ENCODE results near the gene ARHGEF2.

DNA sequence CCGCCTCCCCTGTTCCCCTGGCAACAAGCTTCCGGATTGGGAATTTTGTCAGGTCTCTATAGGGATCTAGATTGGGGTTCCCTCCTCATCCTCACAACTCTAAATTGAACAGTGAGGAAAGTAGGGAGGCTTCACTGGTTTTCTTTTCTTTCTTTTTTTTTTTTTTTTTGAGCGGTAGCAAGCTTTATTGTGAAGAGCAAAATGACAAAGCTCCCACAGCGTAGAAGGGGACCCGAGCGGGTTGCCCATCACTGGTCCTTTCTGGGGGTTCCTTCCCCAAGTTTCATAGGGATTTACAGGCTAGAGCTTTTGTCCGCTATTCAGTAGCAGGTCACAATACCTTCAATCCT, 10.3 kb downstream of the ARHGEF2 start:
- TF ChIP-seq, protein P1, sequence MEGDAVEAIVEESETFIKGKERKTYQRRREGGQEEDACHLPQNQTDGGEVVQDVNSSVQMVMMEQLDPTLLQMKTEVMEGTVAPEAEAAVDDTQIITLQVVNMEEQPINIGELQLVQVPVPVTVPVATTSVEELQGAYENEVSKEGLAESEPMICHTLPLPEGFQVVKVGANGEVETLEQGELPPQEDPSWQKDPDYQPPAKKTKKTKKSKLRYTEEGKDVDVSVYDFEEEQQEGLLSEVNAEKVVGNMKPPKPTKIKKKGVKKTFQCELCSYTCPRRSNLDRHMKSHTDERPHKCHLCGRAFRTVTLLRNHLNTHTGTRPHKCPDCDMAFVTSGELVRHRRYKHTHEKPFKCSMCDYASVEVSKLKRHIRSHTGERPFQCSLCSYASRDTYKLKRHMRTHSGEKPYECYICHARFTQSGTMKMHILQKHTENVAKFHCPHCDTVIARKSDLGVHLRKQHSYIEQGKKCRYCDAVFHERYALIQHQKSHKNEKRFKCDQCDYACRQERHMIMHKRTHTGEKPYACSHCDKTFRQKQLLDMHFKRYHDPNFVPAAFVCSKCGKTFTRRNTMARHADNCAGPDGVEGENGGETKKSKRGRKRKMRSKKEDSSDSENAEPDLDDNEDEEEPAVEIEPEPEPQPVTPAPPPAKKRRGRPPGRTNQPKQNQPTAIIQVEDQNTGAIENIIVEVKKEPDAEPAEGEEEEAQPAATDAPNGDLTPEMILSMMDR (IDR thresholded peaks at IDR 0.05; ENCODE audit: insufficient read depth, low read length, poor library complexity, severe bottlenecking) = no peak
- TF ChIP-seq EZH2phosphoT487 (conservative IDR thresholded peaks at IDR 0.05; ENCODE audit: low read length) = no peak

All from SU-DHL-6 (cell line).